SIG-M5 (cell line): ENCODE data around the gene ADD1.
"Not testable (repeated sequence)": the region's sequence is repeated elsewhere in the genome, so short reads cannot be mapped to it uniquely, and the experiment has no call there.

ENCODE experiments used
- DNase-seq: peaks from one replicate; lab custom pipeline; 2025; lab: John Stamatoyannopoulos, UW

The ADD1 gene

GRCh38 chr4:2886161-2886560 lies 42.5 kb downstream of the ADD1 start:
- DNase-seq, result no peak

- no peak for DNase-seq
These were observed 43.0 kb downstream of the ADD1 start for GRCh38 chr4:2886622-2887021.

- no peak for DNase-seq
These were observed 43.7 kb downstream of the ADD1 start for GRCh38 chr4:2887343-2887742.

GRCh38 chr4:2888886-2889285 lies 45.2 kb downstream of the ADD1 start:
- no peak for DNase-seq

GRCh38 chr4:2891294-2891693 lies 47.6 kb downstream of the ADD1 start:
- no peak for DNase-seq

GRCh38 chr4:2893772-2894171 lies 50.1 kb downstream of the ADD1 start:
- no peak for DNase-seq

GRCh38 chr4:2898001-2898400 lies 54.4 kb downstream of the ADD1 start:
- DNase-seq, result no peak

- DNase-seq, result no peak
These were observed 57.1 kb downstream of the ADD1 start for GRCh38 chr4:2900741-2901140.

GRCh38 chr4:2901186-2901585 lies 57.5 kb downstream of the ADD1 start:
- no peak for DNase-seq

- no peak for DNase-seq
These were observed 58.5 kb downstream of the ADD1 start for GRCh38 chr4:2902126-2902525.

GRCh38 chr4:2905544-2905943 lies 61.9 kb downstream of the ADD1 start:
- no peak for DNase-seq

- no peak for DNase-seq
These were observed 62.6 kb downstream of the ADD1 start for GRCh38 chr4:2906218-2906617.

- DNase-seq, result no peak
These were observed 63.6 kb downstream of the ADD1 start for GRCh38 chr4:2907226-2907625.

- DNase-seq, result no peak
These were observed 64.2 kb downstream of the ADD1 start for GRCh38 chr4:2907706-2908293.

GRCh38 chr4:2908686-2909085 lies 65.0 kb downstream of the ADD1 start:
- no peak for DNase-seq

GRCh38 chr4:2909583-2909982 lies 65.9 kb downstream of the ADD1 start:
- DNase-seq, result no peak

GRCh38 chr4:2910409-2910808 lies 66.8 kb downstream of the ADD1 start:
- no peak for DNase-seq

- DNase-seq, result no peak
These were observed 68.2 kb downstream of the ADD1 start for GRCh38 chr4:2911868-2912267.

- no peak for DNase-seq
These were observed 69.5 kb downstream of the ADD1 start for GRCh38 chr4:2913168-2913567.

- no peak for DNase-seq
These were observed 70.8 kb downstream of the ADD1 start for GRCh38 chr4:2914256-2915126.

- DNase-seq, result no peak
These were observed 72.1 kb downstream of the ADD1 start for GRCh38 chr4:2915789-2916188.

GRCh38 chr4:2916696-2917095 lies 73.1 kb downstream of the ADD1 start:
- not testable (repeated sequence) for DNase-seq

GRCh38 chr4:2918300-2918699 lies 74.7 kb downstream of the ADD1 start:
- not testable (repeated sequence) for DNase-seq

GRCh38 chr4:2918714-2919113 lies 75.1 kb downstream of the ADD1 start:
- DNase-seq, result not testable (repeated sequence)
